Bronchial epithelial cell (primary cell): Measurements from ENCODE around the gene TEX2. TPM values are rescaled to one million over a fixed set of nuclear protein-coding genes. Genes with fewer than 3 reads are reported as not detected.

Experiments used
- DNase-seq: peaks from one replicate; pipeline ENCODE4 v3.0.0-alpha.2; 2010; ENCODE audit warnings: low read depth
- FAIRE-seq: peaks from 2 replicates; lab custom pipeline; 2011; peaks lifted over from hg19 to GRCh38; lab: Jason Lieb, UNC
- H3K27me3 ChIP-seq: 2 replicates; pipeline ENCODE4 v1.5.1; 2011; ENCODE audit warnings: low read length; ENCODE audit not compliant: control insufficient read depth, insufficient read depth
- H3K36me3 ChIP-seq: 2 replicates; pipeline ENCODE4 v1.5.1; 2011; ENCODE audit warnings: low read length; ENCODE audit not compliant: control insufficient read depth, insufficient read depth
- H3K4me3 ChIP-seq: 2 replicates; pipeline ENCODE4 v1.5.1; 2011; ENCODE audit warnings: mild to moderate bottlenecking, low read depth, low read length, control low read depth
- total RNA-seq: library from RNA; depleted of rRNA; stranded (reverse); fragments of >200 nt; gene quantifications from 2 replicates; pipeline ENCODE4 v1.2.1, GENCODE V29; 2014
- TF ChIP-seq, protein P1 (sequence below): IDR thresholded peaks from 2 replicates; pipeline ENCODE4 v1.5.1; 2011; ENCODE audit warnings: mild to moderate bottlenecking, moderate library complexity, low read length, control low read depth, inconsistent platforms; ENCODE audit not compliant: insufficient read depth, severe bottlenecking

Gene TEX2
- total RNA-seq, 1 donor from 2014 or later = 14.7 TPM

DNA sequence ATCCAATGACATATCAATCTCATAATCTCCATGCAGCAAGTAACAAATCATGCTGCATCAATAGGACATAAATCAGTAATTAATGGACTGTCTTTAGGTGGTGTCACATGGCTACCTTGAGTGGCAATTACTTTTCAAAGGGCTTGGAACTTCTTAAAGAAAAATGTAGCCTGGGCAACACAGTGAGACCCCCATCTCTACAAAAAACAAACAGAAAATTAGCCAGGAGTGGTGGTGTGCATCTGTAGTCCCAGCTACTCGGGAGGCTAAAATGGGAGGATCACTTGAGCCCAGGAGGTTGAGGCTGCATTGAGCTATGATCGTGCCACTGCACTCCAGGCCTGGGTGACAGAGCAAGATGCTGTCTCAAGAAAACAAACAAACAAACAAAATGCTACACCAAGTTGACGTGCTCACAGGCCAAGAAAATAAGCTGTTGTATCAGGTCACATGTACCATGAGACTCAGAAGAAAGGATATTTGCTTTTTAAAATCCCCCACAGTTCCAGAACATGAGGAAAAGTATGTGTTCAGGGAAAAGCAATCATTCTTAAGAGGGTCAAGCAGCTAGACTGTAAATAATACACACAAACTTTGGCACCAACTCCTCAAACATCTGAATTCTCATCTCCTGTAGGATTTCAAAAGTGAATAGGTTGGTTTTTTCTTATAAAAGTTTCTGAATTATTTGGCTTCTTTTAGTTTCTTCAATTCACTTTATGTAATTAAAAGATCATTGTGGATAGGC, 109.3 kb downstream of the TEX2 start:
- Histone ChIP-seq H3K4me3 (no peak overlapping the region), H3K36me3 (peaks cover 12% of the 10 kb centered on the region), H3K27me3 (no peaks in the 10 kb centered on the region)
- DNase-seq (no peak), FAIRE-seq (no peak)
- TF ChIP-seq, protein P1, sequence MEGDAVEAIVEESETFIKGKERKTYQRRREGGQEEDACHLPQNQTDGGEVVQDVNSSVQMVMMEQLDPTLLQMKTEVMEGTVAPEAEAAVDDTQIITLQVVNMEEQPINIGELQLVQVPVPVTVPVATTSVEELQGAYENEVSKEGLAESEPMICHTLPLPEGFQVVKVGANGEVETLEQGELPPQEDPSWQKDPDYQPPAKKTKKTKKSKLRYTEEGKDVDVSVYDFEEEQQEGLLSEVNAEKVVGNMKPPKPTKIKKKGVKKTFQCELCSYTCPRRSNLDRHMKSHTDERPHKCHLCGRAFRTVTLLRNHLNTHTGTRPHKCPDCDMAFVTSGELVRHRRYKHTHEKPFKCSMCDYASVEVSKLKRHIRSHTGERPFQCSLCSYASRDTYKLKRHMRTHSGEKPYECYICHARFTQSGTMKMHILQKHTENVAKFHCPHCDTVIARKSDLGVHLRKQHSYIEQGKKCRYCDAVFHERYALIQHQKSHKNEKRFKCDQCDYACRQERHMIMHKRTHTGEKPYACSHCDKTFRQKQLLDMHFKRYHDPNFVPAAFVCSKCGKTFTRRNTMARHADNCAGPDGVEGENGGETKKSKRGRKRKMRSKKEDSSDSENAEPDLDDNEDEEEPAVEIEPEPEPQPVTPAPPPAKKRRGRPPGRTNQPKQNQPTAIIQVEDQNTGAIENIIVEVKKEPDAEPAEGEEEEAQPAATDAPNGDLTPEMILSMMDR = no peak

DNA sequence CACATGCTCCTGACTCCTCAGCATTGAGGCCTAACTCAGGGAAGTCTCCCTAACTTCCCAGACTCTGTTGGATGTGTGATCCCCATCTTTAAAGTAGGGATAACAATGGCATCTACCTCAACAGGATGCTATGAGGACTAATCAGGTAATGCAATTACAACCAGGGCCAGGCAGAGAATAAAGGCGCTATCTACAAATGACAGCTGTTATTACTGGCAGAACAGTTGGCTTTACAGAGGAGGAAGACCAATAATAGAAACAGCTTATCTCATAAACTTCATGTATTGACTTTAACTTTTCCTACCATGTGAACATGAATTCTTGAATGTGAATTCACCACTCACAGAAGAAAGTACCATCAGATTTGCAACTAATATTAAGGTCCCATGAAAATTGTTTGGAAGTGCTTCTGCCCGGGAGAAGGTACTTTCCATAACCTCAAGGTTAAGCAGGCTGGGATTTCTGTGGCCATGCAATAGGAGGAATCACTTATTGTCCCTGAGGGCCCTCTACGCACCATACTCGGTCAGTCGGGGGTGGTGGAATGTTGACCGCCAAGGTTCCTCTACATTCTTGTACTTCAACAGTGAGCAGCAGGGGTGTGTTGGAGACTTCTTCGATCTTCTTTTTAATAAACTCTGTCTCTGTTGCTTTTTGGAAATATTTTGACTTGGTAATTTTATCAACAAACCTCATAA, 110.5 kb downstream of the TEX2 start:
- TF ChIP-seq, protein P1 = no peak
- FAIRE-seq (no peak), DNase-seq (no peak)
- Histone ChIP-seq H3K36me3 (peaks cover 12% of the 10 kb centered on the region), H3K27me3 (no peaks in the 10 kb centered on the region), H3K4me3 (no peak overlapping the region)

GRCh38 chr17:64151016-64151368, 112.1 kb downstream of the TEX2 start:
- no peaks in the 10 kb centered on the region for H3K27me3 ChIP-seq

GRCh38 chr17:64150237-64151015, 112.6 kb downstream of the TEX2 start:
- no peak for FAIRE-seq
- Histone ChIP-seq H3K36me3 (peaks cover 9% of the 10 kb centered on the region), H3K4me3 (no peak overlapping the region), H3K27me3 (no peaks in the 10 kb centered on the region)
- DNase-seq = no peak
- TF ChIP-seq, protein P1 = no peak

More at GRCh38 chr17:64151016-64151368, 112.1 kb downstream of the TEX2 start:
- DNase-seq (no peak), FAIRE-seq (no peak)
- TF ChIP-seq, protein P1 = no peak
- Histone ChIP-seq H3K4me3 (no peak overlapping the region), H3K36me3 (peaks cover 12% of the 10 kb centered on the region)

- TF ChIP-seq, protein P1 = no peak
- DNase-seq (no peak), FAIRE-seq (no peak)
- Histone ChIP-seq H3K4me3 (no peak overlapping the region), H3K27me3 (no peaks in the 10 kb centered on the region), H3K36me3 (peaks cover 4% of the 10 kb centered on the region)
Measured at GRCh38 chr17:64149196-64149595, 113.9 kb downstream of the TEX2 start.
